SU-DHL-6 (cell line): ENCODE measurements around the gene BHLHE23.

ENCODE experiments used
- H2AFZ ChIP-seq: fragments of 200-600 bp; sonication (generic); 2 replicates; pipeline ENCODE4 v1.6.1; 2014; ENCODE audit warnings: low read depth, mild to moderate bottlenecking, moderate library complexity, mixed read lengths, antibody characterized with exemption, low read length; ENCODE audit not compliant: severe bottlenecking
- H3F3A ChIP-seq: fragments of 200-600 bp; shearing (Covaris generic); 2 replicates; pipeline ENCODE4 v1.6.0; 2016; ENCODE audit warnings: antibody characterized with exemption, mild to moderate bottlenecking; ENCODE audit not compliant: insufficient read depth
- H3K27ac ChIP-seq: fragments of 200-600 bp; sonication (generic); 2 replicates; pipeline ENCODE4 v1.5.1; 2016; ENCODE audit warnings: low read depth, mild to moderate bottlenecking, low read length, moderate library complexity, mixed read lengths
- H3K27me3 ChIP-seq: fragments of 200-600 bp; sonication (generic), shearing (Covaris generic); 2 replicates; pipeline ENCODE4 v1.6.0; 2014; ENCODE audit warnings: mild to moderate bottlenecking, low read length
- H3K36me3 ChIP-seq: fragments of 200-600 bp; sonication (generic); 2 replicates; pipeline ENCODE4 v1.6.1; 2014; ENCODE audit warnings: mild to moderate bottlenecking, low read length, mixed read lengths
- H3K4me2 ChIP-seq: fragments of 300-600, 200-600 bp; shearing (Covaris generic), sonication (generic); 2 replicates; pipeline ENCODE4 v1.6.0; 2014; ENCODE audit warnings: low read length, low read depth, mild to moderate bottlenecking; ENCODE audit not compliant: poor library complexity, severe bottlenecking
- H3K4me3 ChIP-seq: fragments of 200-600 bp; sonication (generic); 2 replicates; pipeline ENCODE4 v1.5.1; 2014; ENCODE audit warnings: antibody characterized with exemption, low read length, mild to moderate bottlenecking, mixed read lengths; ENCODE audit not compliant: insufficient read depth, poor library complexity, severe bottlenecking
- H3K79me2 ChIP-seq: fragments of 200-600 bp; sonication (generic); 2 replicates; pipeline ENCODE4 v1.6.1; 2014; ENCODE audit warnings: mild to moderate bottlenecking, low read length, moderate library complexity; ENCODE audit not compliant: insufficient read depth
- H3K9ac ChIP-seq: fragments of 200-600 bp; sonication (generic); 2 replicates; pipeline ENCODE4 v1.7.0; 2014; ENCODE audit warnings: mild to moderate bottlenecking, low read length
- H3K9me2 ChIP-seq: fragments of 200-600 bp; sonication (generic); replicated peaks from 2 replicates; pipeline ENCODE4 v1.6.1; 2014; ENCODE audit warnings: low read length; ENCODE audit not compliant: insufficient read depth
- H3K9me3 ChIP-seq: fragments of 200-600 bp; sonication (generic); 2 replicates; pipeline ENCODE4 v1.6.1; 2014; ENCODE audit warnings: low read length, mixed read lengths; ENCODE audit not compliant: insufficient read depth
- H4K20me1 ChIP-seq: fragments of 200-600 bp; sonication (generic); 2 replicates; pipeline ENCODE4 v1.6.1; 2014; ENCODE audit warnings: low read depth, mild to moderate bottlenecking, antibody characterized with exemption, low read length, moderate library complexity, mixed read lengths
- EZH2phosphoT487 ChIP-seq: fragments of 200-600 bp; sonication (generic), shearing (Covaris generic); conservative IDR thresholded peaks from 2 replicates; pipeline ENCODE4 v1.6.1; 2018; ENCODE audit warnings: mild to moderate bottlenecking, antibody characterized with exemption, low read length, moderate library complexity, mixed read lengths
- TF ChIP-seq, protein P1 (sequence below): fragments of 200-600 bp; sonication (generic); IDR thresholded peaks from one replicate; pipeline ENCODE4 v1.5.1; 2017; ENCODE audit warnings: antibody characterized with exemption, mild to moderate bottlenecking, low read length, moderate library complexity; ENCODE audit not compliant: insufficient read depth, poor library complexity, severe bottlenecking

BHLHE23 gene

DNA sequence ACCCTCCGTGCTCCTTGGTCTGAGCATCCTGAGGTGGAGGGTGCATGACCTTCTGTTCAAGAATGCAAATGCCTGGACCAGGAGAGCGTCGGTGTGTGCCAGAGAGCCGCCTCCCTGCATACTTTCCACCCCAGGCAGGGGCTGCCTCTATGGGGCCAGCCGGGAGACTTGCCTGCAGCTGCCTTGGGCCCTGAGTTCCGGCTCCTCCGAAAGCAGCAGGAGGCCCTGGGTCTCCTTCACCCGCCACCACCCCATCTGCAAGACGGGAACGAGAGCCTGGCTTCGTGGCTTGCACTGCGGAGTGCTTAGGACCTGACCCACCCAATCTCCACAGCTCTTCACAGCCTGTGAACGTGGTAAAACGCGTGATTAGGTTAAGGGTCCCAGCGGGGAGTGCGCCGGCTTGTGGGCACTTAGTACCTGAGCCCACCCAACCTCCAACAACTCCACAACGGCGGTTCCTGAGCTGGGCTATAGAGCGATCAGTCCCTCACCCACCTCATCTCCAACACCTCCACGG, 16.4 kb downstream of the BHLHE23 start:
- Histone ChIP-seq H3K4me2 (no peak overlapping the region), H3K27ac (no peak overlapping the region), H3K9ac (no peak overlapping the region), H3K9me2 (no peaks in the 10 kb centered on the region), H3K9me3 (no peaks in the 10 kb centered on the region), H3K79me2 (no peaks in the 10 kb centered on the region), H3K4me3 (no peak overlapping the region), H3K27me3 (no peaks in the 10 kb centered on the region), H2AFZ (no peak overlapping the region), H3F3A (no peaks in the 10 kb centered on the region), H4K20me1 (no peaks in the 10 kb centered on the region), H3K36me3 (no peaks in the 10 kb centered on the region)
- TF ChIP-seq EZH2phosphoT487 = no peak
- TF ChIP-seq, protein P1, sequence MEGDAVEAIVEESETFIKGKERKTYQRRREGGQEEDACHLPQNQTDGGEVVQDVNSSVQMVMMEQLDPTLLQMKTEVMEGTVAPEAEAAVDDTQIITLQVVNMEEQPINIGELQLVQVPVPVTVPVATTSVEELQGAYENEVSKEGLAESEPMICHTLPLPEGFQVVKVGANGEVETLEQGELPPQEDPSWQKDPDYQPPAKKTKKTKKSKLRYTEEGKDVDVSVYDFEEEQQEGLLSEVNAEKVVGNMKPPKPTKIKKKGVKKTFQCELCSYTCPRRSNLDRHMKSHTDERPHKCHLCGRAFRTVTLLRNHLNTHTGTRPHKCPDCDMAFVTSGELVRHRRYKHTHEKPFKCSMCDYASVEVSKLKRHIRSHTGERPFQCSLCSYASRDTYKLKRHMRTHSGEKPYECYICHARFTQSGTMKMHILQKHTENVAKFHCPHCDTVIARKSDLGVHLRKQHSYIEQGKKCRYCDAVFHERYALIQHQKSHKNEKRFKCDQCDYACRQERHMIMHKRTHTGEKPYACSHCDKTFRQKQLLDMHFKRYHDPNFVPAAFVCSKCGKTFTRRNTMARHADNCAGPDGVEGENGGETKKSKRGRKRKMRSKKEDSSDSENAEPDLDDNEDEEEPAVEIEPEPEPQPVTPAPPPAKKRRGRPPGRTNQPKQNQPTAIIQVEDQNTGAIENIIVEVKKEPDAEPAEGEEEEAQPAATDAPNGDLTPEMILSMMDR = no peak

DNA sequence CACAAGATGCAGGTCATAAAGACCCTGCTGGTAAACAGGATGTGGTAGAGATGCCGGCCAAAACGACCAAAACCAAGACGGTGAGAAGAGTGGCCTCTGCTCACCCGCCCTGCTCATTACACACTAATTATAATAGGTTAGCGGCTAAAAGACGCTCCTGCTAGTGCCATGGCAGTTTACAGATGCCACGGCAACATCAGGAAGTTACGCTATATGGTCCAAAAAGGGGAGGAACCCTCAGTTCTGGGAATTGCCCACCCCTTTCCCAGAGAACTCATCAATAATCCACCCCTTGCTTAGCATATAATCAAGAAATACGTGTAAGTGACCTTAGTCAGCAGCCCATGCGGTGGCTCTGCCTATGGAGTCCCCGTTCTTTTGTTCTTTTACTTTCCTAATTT, 17.6 kb downstream of the BHLHE23 start:
- Histone ChIP-seq H3K27me3 (no peaks in the 10 kb centered on the region), H3K27ac (no peak overlapping the region), H3K9ac (no peak overlapping the region), H2AFZ (no peak overlapping the region), H3F3A (no peaks in the 10 kb centered on the region), H3K9me2 (no peaks in the 10 kb centered on the region), H4K20me1 (no peaks in the 10 kb centered on the region), H3K36me3 (no peaks in the 10 kb centered on the region), H3K79me2 (no peaks in the 10 kb centered on the region), H3K4me2 (no peak overlapping the region), H3K9me3 (no peaks in the 10 kb centered on the region), H3K4me3 (no peak overlapping the region)
- TF ChIP-seq, protein P1 = no peak

DNA sequence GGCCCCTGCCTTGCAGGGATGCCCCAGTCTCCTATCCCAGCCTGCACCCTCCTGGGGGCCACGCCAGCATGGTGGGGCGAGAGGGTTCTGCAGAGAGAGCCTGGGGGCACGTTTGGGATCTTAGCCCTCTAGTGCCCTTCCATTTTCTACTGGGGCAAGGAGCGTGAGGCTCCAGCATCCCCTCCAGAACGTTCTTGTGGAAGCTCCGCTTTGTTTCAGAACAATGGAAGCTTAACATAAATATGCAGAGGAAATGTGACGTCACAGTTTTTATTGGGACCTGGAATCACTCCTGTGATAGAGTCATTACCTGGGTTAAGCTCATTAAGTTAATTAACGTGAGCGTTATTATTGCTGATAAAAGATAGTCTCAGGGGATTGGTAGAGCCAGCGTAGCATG, 19.6 kb downstream of the BHLHE23 start:
- Histone ChIP-seq H3K9me2 (no peaks in the 10 kb centered on the region), H3K9me3 (no peaks in the 10 kb centered on the region), H2AFZ (no peak overlapping the region), H3K9ac (no peak overlapping the region), H3K36me3 (no peaks in the 10 kb centered on the region), H3K4me3 (no peak overlapping the region), H3K4me2 (no peak overlapping the region), H3F3A (no peaks in the 10 kb centered on the region), H3K27me3 (no peaks in the 10 kb centered on the region), H3K79me2 (no peaks in the 10 kb centered on the region), H3K27ac (no peak overlapping the region), H4K20me1 (no peaks in the 10 kb centered on the region)
- no peak for TF ChIP-seq EZH2phosphoT487
- TF ChIP-seq, protein P1 = no peak

DNA sequence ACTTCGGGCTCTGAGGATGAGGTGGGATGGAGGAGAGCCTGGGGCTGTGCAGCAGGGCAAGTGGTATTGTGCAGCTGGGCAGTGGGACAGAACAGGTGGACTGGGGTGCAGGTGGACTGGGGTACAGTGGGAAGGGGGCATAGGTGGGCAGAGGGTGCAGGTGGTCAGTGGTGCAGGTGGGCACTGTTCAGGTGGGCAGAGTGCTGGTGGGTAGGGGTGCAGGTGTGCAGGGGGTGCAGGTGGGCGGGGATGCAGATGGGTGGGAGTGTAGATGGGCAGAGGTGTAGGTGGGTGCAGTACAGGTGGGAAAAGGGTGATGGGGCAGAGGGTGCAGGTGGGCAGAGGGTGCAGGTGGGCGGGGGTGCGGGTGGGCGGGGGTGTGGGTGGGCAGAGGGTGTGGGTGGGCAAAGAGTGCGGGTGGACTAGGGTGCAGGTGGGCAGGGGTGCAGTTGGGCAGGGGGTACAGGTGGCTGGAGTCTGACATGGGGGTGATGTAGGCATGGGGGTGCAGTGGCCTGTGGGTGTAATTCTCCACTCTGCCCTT, 20.4 kb downstream of the BHLHE23 start:
- no peaks in the 10 kb centered on the region for H3K9me2 ChIP-seq
- H4K20me1 ChIP-seq = no peaks in the 10 kb centered on the region
- no peak overlapping the region for H2AFZ ChIP-seq
- no peaks in the 10 kb centered on the region for H3K79me2 ChIP-seq
- no peak overlapping the region for H3K4me3 ChIP-seq
- no peak overlapping the region for H3K27ac ChIP-seq
- H3K9me3 ChIP-seq = no peaks in the 10 kb centered on the region
- H3K36me3 ChIP-seq = no peaks in the 10 kb centered on the region
- no peaks in the 10 kb centered on the region for H3K27me3 ChIP-seq
- no peak for TF ChIP-seq EZH2phosphoT487
- TF ChIP-seq, protein P1 = no peak
- no peak overlapping the region for H3K9ac ChIP-seq
- no peak overlapping the region for H3K4me2 ChIP-seq
- no peaks in the 10 kb centered on the region for H3F3A ChIP-seq
